Gastroesophageal sphincter (tissue), 4 donors: ENCODE measurements around the gene BCAS3. TPM values are rescaled to one million over a fixed set of nuclear protein-coding genes. Genes with fewer than 3 reads are reported as not detected.

Source experiments
- ATAC-seq: fragments of 150-250 bp; one replicate; pipeline ENCODE4 v1.9.1; 2016; ENCODE audit warnings: mild to moderate bottlenecking, moderate library complexity
- H3K27ac ChIP-seq, 4 donors: fragments of 200-600 bp; sonication (generic) in 3 of 4; 1 replicate in 3 of 4; 2 replicates in 1 of 4; pipeline ENCODE4 v1.5.1; 2016 to 2019
- H3K27me3 ChIP-seq: fragments of 200-600 bp; sonication (generic); one replicate; pipeline ENCODE4 v1.5.1; 2019
- H3K36me3 ChIP-seq, 2 donors: fragments of 200-600 bp; sonication (generic); one replicate each; pipeline ENCODE4 v1.5.1; 2019; ENCODE audit warnings: control low read depth in 1 of 2
- H3K4me1 ChIP-seq, 3 donors: fragments of 200-600 bp; sonication (generic); 1 replicate in 2 of 3; 2 replicates in 1 of 3; pipeline ENCODE4 v1.5.1; 2016 to 2019; ENCODE audit warnings: control low read depth in 2 of 3
- H3K4me3 ChIP-seq, 2 donors: fragments of 200-600 bp; sonication (generic); one replicate each; pipeline ENCODE4 v1.5.1; 2019; ENCODE audit warnings: mild to moderate bottlenecking in 1 of 2, moderate library complexity in 1 of 2
- H3K9me3 ChIP-seq, 3 donors: fragments of 200-600 bp; sonication (generic); one replicate each; pipeline ENCODE4 v1.5.1; 2017 to 2019; ENCODE audit warnings: control low read depth in 2 of 3
- EP300 ChIP-seq: sonication (generic); formaldehyde crosslinking; IDR thresholded peaks from one replicate; pipeline ENCODE4 v1.6.1; 2017; ENCODE audit warnings: antibody characterized with exemption, mild to moderate bottlenecking
- POLR2A ChIP-seq, 2 donors: fragments of 450-650 bp; IDR thresholded peaks; one replicate each; pipeline ENCODE4 v1.6.1; 2017; ENCODE audit warnings: antibody characterized with exemption in 2 of 2, mild to moderate bottlenecking in 2 of 2, moderate library complexity in 1 of 2
- POLR2AphosphoS5 ChIP-seq: sonication (generic); formaldehyde crosslinking; IDR thresholded peaks from one replicate; pipeline ENCODE4 v1.6.1; 2017; ENCODE audit warnings: antibody characterized with exemption
- WGBS, 2 donors: methylation state at CpG; one replicate each; pipeline ENCODE4 v1.1.5; 2018; ENCODE audit warnings: low coverage in 1 of 2; 5-methylcytosine and 5-hydroxymethylcytosine counted together
- total RNA-seq, 4 donors: library from RNA; depleted of rRNA; stranded (reverse); fragments of >200 nt; gene quantifications; one replicate each; pipeline ENCODE4 v1.1.0, GENCODE V29; 2016
- TF ChIP-seq, protein P1 (sequence below), 4 experiments: fragments of 200-600 bp in 2 of 4; fragments of 450-650 bp in 2 of 4; sonication (generic) in 1 of 4; IDR thresholded peaks; one replicate each; pipeline ENCODE4 v1.5.1; 2017 to 2019; ENCODE audit warnings: antibody characterized with exemption in 4 of 4, mild to moderate bottlenecking in 2 of 4, moderate library complexity in 2 of 4

The BCAS3 gene
- total RNA-seq, 4 donors from 2014 or later = 18.8 to 37.0 (median 34.5) TPM

DNA sequence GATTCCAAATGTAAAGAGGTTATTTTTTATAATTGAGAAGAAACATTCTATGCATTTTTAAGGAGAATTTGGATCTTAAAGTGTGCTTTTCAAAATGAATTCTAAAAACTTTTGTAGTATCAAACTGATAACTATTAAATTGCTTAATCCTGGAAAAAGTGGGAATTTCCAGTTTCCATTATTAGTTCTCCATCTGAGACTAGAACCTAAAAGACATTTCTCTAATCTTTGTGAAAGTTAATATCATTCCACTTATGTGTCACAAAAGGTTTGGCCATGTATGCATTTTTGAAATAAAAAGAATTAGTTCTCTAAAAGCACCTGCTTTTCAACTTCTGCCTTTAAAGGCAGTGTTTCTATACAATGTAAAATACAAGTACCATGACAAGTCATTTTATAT, 155.0 kb downstream of the BCAS3 start:
- Histone ChIP-seq H3K36me3 (no peaks in the 10 kb centered on the region), H3K4me3 (no peak overlapping the region), H3K27me3 (no peaks in the 10 kb centered on the region), H3K9me3 (no peaks in the 10 kb centered on the region), H3K27ac (no peak overlapping the region), H3K4me1 (no peaks in the 10 kb centered on the region)
- no peak for ATAC-seq
- TF ChIP-seq POLR2AphosphoS5 (no peak), POLR2A (IDR thresholded peaks at IDR 0.05) (no peak), EP300 (no peak)
- TF ChIP-seq, protein P1, sequence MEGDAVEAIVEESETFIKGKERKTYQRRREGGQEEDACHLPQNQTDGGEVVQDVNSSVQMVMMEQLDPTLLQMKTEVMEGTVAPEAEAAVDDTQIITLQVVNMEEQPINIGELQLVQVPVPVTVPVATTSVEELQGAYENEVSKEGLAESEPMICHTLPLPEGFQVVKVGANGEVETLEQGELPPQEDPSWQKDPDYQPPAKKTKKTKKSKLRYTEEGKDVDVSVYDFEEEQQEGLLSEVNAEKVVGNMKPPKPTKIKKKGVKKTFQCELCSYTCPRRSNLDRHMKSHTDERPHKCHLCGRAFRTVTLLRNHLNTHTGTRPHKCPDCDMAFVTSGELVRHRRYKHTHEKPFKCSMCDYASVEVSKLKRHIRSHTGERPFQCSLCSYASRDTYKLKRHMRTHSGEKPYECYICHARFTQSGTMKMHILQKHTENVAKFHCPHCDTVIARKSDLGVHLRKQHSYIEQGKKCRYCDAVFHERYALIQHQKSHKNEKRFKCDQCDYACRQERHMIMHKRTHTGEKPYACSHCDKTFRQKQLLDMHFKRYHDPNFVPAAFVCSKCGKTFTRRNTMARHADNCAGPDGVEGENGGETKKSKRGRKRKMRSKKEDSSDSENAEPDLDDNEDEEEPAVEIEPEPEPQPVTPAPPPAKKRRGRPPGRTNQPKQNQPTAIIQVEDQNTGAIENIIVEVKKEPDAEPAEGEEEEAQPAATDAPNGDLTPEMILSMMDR (IDR thresholded peaks at IDR 0.05) = no peak

DNA sequence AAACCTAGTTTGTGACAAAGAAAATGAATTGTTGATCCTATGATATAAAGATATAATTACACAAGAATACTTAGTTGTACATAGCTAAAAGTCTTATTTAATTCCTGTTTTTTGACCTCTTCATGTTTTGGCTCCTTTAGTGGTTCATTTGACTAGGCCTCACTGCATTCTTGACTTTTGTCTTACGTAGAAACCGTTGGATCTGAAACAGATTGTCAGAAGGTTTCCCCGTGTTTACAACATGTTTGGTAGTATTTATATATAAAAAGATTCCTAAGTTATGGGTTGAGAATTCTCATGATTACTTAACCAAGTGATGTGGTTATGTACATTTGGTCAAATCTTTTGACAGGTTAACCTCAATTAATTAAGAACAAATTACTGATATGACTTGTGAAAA, 162.8 kb downstream of the BCAS3 start:
- Histone ChIP-seq H3K27ac (no peak overlapping the region), H3K27me3 (no peaks in the 10 kb centered on the region), H3K4me3 (no peak overlapping the region), H3K9me3 (no peaks in the 10 kb centered on the region), H3K36me3 (no peaks in the 10 kb centered on the region), H3K4me1 (no peaks in the 10 kb centered on the region)
- TF ChIP-seq POLR2AphosphoS5 (no peak), POLR2A (IDR thresholded peaks at IDR 0.05) (no peak), EP300 (no peak)
- TF ChIP-seq, protein P1 (IDR thresholded peaks at IDR 0.05) = no peak
- 13 to 79% methylated on average over 3 of the region's 3 CpGs for WGBS, 2 donors
- ATAC-seq = no peak

DNA sequence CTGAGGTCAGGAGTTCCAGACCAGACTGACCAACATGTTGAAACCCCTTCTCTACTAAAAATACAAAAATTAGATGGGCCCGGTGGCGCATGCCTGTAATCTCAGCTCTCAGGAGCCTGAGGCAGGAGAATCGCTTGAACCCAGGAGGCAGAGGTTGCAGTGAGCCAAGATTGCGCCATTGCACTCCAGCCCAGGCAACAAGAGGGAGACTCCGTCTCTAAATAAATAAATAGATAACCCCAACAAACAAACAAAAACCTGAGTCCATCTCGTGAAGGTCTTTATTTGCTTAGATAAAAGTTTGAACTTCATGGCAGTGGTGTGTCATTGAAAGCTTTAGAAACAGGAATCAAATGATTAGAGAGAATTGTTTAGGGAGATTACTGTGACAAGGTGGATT, 167.4 kb downstream of the BCAS3 start:
- no peak overlapping the region for H3K4me3 ChIP-seq
- WGBS, 2 donors = 88 to 90% methylated on average over 6 of the region's 6 CpGs
- no peaks in the 10 kb centered on the region for H3K4me1 ChIP-seq
- H3K9me3 ChIP-seq = no peaks in the 10 kb centered on the region
- H3K27me3 ChIP-seq = no peaks in the 10 kb centered on the region
- no peaks in the 10 kb centered on the region for H3K36me3 ChIP-seq
- ATAC-seq = no peak
- TF ChIP-seq POLR2AphosphoS5 = no peak
- TF ChIP-seq, protein P1 (IDR thresholded peaks at IDR 0.05) = no peak
- TF ChIP-seq EP300 = no peak
- no peak for TF ChIP-seq POLR2A (IDR thresholded peaks at IDR 0.05)
- no peak overlapping the region for H3K27ac ChIP-seq

DNA sequence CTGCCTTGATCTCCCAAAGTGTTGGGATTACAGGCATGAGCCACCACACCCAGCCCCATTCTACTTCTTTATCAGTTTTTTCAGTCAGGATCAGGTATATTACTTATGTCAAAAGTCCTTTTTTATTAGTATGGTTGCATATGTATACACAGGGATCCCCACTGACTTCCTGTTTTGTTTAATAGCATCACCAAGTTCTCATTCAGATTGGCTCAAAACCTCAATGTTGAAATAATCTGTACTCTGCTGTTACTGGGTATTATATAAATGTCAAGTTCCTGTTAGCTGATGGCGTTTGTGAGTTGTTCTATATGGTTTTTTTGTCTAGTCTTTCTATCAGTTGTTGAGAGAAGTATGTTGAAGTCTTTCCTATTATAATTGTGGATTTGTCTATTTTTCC, 168.5 kb downstream of the BCAS3 start:
- Histone ChIP-seq H3K27me3 (no peaks in the 10 kb centered on the region), H3K4me3 (no peak overlapping the region), H3K9me3 (no peaks in the 10 kb centered on the region), H3K27ac (no peak overlapping the region), H3K4me1 (no peaks in the 10 kb centered on the region), H3K36me3 (no peaks in the 10 kb centered on the region)
- TF ChIP-seq POLR2A (IDR thresholded peaks at IDR 0.05) = no peak
- TF ChIP-seq POLR2AphosphoS5 = no peak
- no peak for TF ChIP-seq EP300
- TF ChIP-seq, protein P1 (IDR thresholded peaks at IDR 0.05) = no peak
- 83 to 100% methylated on average over 1 of the region's 1 CpG for WGBS, 2 donors
- no peak for ATAC-seq

DNA sequence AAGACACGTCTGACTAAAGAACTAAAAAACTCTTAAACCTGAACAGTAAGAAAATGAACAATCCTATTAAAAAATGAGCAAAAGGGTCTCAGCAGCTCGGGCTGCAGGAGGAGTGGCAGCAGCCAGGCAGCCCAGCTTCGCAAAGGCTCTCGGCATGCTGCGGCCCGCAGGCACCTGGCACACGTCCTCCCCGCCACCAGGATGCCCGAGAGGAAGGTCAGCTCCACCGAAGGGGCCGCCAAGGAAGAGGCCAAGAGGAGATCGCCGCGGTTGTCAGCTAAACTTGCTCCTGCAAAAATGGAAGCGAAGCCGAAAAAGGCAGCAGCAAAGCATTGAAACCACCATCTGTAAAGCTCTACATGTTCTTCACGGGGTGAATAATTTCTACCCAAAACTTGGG, 173.5 kb downstream of the BCAS3 start:
- WGBS, 2 donors = 63 to 78% methylated on average over 13 to 17 of the region's 17 CpGs
- TF ChIP-seq, protein P1 (IDR thresholded peaks at IDR 0.05) = no peak
- no peak for TF ChIP-seq POLR2AphosphoS5
- no peak for TF ChIP-seq EP300
- no peak for TF ChIP-seq POLR2A (IDR thresholded peaks at IDR 0.05)
- H3K4me3 ChIP-seq = no peak overlapping the region
- no peak for ATAC-seq
- H3K27ac ChIP-seq = no peak overlapping the region
- H3K4me1 ChIP-seq = no peaks in the 10 kb centered on the region
- no peaks in the 10 kb centered on the region for H3K27me3 ChIP-seq
- H3K9me3 ChIP-seq = no peaks in the 10 kb centered on the region
- H3K36me3 ChIP-seq = no peaks in the 10 kb centered on the region
